22Rv1 (cell line): ENCODE measurements around the gene NMT1.

Experiments used
- ZFX ChIP-seq: fragments of 450-650 bp; IDR thresholded peaks from 2 replicates; pipeline ENCODE4 v1.6.1; 2017; ENCODE audit warnings: antibody characterized with exemption, borderline replicate concordance
- TF ChIP-seq, protein P1 (sequence below): fragments of 450-650 bp; IDR thresholded peaks from 2 replicates; pipeline ENCODE4 v1.5.1; 2017; ENCODE audit warnings: mild to moderate bottlenecking

DNA sequence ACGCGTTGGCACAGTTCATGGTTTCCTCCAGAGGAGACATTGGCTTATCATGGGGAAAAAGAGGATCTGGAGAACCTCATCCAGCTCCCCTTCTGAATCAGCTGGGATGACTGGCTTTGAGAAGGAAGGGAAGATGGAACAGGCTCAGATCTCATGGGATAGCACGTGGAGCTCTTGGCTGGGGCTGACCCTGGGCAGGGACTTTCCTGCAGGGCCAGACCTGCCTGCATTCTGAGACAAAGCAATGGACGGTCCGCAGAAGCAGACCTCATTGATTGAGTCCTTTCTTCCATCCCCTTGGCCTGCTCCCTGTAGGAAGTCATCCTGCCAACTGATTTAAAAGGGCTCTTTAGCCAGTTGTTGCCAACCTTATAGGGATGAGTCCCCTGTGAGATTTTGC, 45.0 kb downstream of the NMT1 start:
- TF ChIP-seq, protein P1, sequence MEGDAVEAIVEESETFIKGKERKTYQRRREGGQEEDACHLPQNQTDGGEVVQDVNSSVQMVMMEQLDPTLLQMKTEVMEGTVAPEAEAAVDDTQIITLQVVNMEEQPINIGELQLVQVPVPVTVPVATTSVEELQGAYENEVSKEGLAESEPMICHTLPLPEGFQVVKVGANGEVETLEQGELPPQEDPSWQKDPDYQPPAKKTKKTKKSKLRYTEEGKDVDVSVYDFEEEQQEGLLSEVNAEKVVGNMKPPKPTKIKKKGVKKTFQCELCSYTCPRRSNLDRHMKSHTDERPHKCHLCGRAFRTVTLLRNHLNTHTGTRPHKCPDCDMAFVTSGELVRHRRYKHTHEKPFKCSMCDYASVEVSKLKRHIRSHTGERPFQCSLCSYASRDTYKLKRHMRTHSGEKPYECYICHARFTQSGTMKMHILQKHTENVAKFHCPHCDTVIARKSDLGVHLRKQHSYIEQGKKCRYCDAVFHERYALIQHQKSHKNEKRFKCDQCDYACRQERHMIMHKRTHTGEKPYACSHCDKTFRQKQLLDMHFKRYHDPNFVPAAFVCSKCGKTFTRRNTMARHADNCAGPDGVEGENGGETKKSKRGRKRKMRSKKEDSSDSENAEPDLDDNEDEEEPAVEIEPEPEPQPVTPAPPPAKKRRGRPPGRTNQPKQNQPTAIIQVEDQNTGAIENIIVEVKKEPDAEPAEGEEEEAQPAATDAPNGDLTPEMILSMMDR, result no peak
- TF ChIP-seq ZFX, result no peak
